DMS79 (cell line): ENCODE data around the gene HABP2.

Experiments used
- DNase-seq: peaks from one replicate; lab custom pipeline; 2025; lab: John Stamatoyannopoulos, UW

The HABP2 gene

GRCh38 chr10:113604572-113604971 lies 51.7 kb downstream of the HABP2 start:
- no peak for DNase-seq

- DNase-seq: no peak
Observed at GRCh38 chr10:113605268-113605978, 52.6 kb downstream of the HABP2 start.

GRCh38 chr10:113609704-113610108 lies 56.9 kb downstream of the HABP2 start:
- DNase-seq: no peak

- no peak for DNase-seq
Observed at GRCh38 chr10:113610631-113611601, 58.1 kb downstream of the HABP2 start.

GRCh38 chr10:113612154-113612553 lies 59.3 kb downstream of the HABP2 start:
- no peak for DNase-seq

- no peak for DNase-seq
Observed at GRCh38 chr10:113613427-113613826, 60.6 kb downstream of the HABP2 start.

GRCh38 chr10:113613977-113614690 lies 61.3 kb downstream of the HABP2 start:
- no peak for DNase-seq

- no peak for DNase-seq
Observed at GRCh38 chr10:113616244-113617074, 63.6 kb downstream of the HABP2 start.

- no peak for DNase-seq
Observed at GRCh38 chr10:113617086-113617485, 64.2 kb downstream of the HABP2 start.

GRCh38 chr10:113618338-113618737 lies 65.5 kb downstream of the HABP2 start:
- no peak for DNase-seq

GRCh38 chr10:113619401-113619800 lies 66.5 kb downstream of the HABP2 start:
- DNase-seq: no peak

- DNase-seq: no peak
Observed at GRCh38 chr10:113620511-113620910, 67.7 kb downstream of the HABP2 start.

- DNase-seq: no peak
Observed at GRCh38 chr10:113620936-113621335, 68.1 kb downstream of the HABP2 start.

GRCh38 chr10:113621799-113622198 lies 68.9 kb downstream of the HABP2 start:
- DNase-seq: no peak

- DNase-seq: no peak
Observed at GRCh38 chr10:113622831-113623230, 70.0 kb downstream of the HABP2 start.

GRCh38 chr10:113625461-113626186 lies 72.8 kb downstream of the HABP2 start:
- DNase-seq: no peak

GRCh38 chr10:113626809-113627355 lies 74.0 kb downstream of the HABP2 start:
- DNase-seq: no peak

- no peak for DNase-seq
Observed at GRCh38 chr10:113627836-113628235, 75.0 kb downstream of the HABP2 start.

- no peak for DNase-seq
Observed at GRCh38 chr10:113628607-113629153, 75.8 kb downstream of the HABP2 start.

- no peak for DNase-seq
Observed at GRCh38 chr10:113630929-113631533, 78.2 kb downstream of the HABP2 start.
